Neutrophil (primary cell): ENCODE data around the gene PTPN4.

Source experiments
- H3K27ac ChIP-seq: fragments of 200-600 bp; sonication (generic); 2 replicates; pipeline ENCODE4 v1.5.1; 2016; ENCODE audit warnings: mild to moderate bottlenecking, moderate library complexity
- H3K27me3 ChIP-seq: fragments of 200-600 bp; sonication (generic); 2 replicates; pipeline ENCODE4 v1.6.0; 2016; ENCODE audit warnings: mild to moderate bottlenecking
- H3K36me3 ChIP-seq: fragments of 200-600 bp; sonication (generic); 2 replicates; pipeline ENCODE4 v1.5.1; 2017
- H3K4me1 ChIP-seq, 2 experiments: fragments of 200-600 bp in 1 of 2; sonication (generic) in 1 of 2; 1 replicate in 1 of 2; 2 replicates in 1 of 2; pipeline versions ENCODE4 v1.5.1 to v1.6.1; 2013 to 2016; ENCODE audit warnings: low read depth in 1 of 2, low read length in 1 of 2, mild to moderate bottlenecking in 1 of 2, moderate library complexity in 1 of 2; ENCODE audit not compliant: control insufficient read depth in 1 of 2, insufficient read depth in 1 of 2
- H3K4me3 ChIP-seq, 2 experiments: fragments of 200-600 bp in 1 of 2; sonication (generic) in 1 of 2; 1 replicate in 1 of 2; 2 replicates in 1 of 2; pipeline ENCODE4 v1.5.1; 2013 to 2016; ENCODE audit warnings: low read depth in 1 of 2, low read length in 1 of 2, mild to moderate bottlenecking in 1 of 2, moderate library complexity in 1 of 2
- H3K9me3 ChIP-seq: fragments of 200-600 bp; sonication (generic); 2 replicates; pipeline ENCODE4 v1.5.1; 2016
- TF ChIP-seq, protein P1 (sequence below): fragments of 200-600 bp; sonication (generic); IDR thresholded peaks from 2 replicates; pipeline ENCODE4 v1.5.1; 2016; ENCODE audit warnings: antibody characterized with exemption

The PTPN4 gene

GRCh38 chr2:119937680-119938079 is 178.0 kb downstream of the PTPN4 start:
- H3K9me3 ChIP-seq: no peaks in the 10 kb centered on the region
- no peak overlapping the region for H3K27ac ChIP-seq
- H3K4me1 ChIP-seq: no peaks in the 10 kb centered on the region
- H3K36me3 ChIP-seq: peaks cover 3% of the 10 kb centered on the region
- TF ChIP-seq, protein P1, sequence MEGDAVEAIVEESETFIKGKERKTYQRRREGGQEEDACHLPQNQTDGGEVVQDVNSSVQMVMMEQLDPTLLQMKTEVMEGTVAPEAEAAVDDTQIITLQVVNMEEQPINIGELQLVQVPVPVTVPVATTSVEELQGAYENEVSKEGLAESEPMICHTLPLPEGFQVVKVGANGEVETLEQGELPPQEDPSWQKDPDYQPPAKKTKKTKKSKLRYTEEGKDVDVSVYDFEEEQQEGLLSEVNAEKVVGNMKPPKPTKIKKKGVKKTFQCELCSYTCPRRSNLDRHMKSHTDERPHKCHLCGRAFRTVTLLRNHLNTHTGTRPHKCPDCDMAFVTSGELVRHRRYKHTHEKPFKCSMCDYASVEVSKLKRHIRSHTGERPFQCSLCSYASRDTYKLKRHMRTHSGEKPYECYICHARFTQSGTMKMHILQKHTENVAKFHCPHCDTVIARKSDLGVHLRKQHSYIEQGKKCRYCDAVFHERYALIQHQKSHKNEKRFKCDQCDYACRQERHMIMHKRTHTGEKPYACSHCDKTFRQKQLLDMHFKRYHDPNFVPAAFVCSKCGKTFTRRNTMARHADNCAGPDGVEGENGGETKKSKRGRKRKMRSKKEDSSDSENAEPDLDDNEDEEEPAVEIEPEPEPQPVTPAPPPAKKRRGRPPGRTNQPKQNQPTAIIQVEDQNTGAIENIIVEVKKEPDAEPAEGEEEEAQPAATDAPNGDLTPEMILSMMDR: no peak
- H3K4me3 ChIP-seq: no peak overlapping the region
- H3K27me3 ChIP-seq: no peaks in the 10 kb centered on the region

DNA sequence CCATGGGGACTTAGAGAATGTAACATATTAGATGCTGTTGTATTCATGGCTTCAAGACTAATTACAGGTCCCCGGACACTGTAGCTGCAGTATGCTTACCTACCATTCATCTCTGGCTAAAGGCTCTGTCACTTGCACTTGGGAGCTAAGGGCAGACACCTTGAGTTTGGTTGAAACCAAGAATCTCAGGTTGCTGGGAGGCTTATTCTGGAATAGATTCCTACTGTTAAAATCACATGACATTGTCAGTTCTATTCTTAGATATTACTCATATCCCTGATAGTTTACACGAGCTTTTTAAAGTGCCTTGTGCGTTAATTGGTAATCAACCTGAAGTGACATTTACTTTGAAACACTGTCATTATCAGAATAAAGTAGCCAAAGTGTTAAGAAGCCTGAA is 180.2 kb downstream of the PTPN4 start:
- no peak overlapping the region for H3K4me3 ChIP-seq
- H3K36me3 ChIP-seq: no peaks in the 10 kb centered on the region
- no peaks in the 10 kb centered on the region for H3K27me3 ChIP-seq
- TF ChIP-seq, protein P1: no peak
- H3K4me1 ChIP-seq: no peaks in the 10 kb centered on the region
- no peak overlapping the region for H3K27ac ChIP-seq
- no peaks in the 10 kb centered on the region for H3K9me3 ChIP-seq

- Histone ChIP-seq H3K36me3 (no peaks in the 10 kb centered on the region), H3K4me3 (no peak overlapping the region), H3K4me1 (no peaks in the 10 kb centered on the region), H3K27ac (no peak overlapping the region), H3K27me3 (no peaks in the 10 kb centered on the region), H3K9me3 (no peaks in the 10 kb centered on the region)
- TF ChIP-seq, protein P1: no peak
Measured at GRCh38 chr2:119940856-119941255, 181.1 kb downstream of the PTPN4 start.

GRCh38 chr2:119941388-119941787 is 181.7 kb downstream of the PTPN4 start:
- Histone ChIP-seq H3K36me3 (no peaks in the 10 kb centered on the region), H3K4me1 (no peaks in the 10 kb centered on the region), H3K9me3 (no peaks in the 10 kb centered on the region), H3K27ac (no peak overlapping the region), H3K4me3 (no peak overlapping the region), H3K27me3 (no peaks in the 10 kb centered on the region)
- TF ChIP-seq, protein P1: no peak

GRCh38 chr2:119941981-119942513 is 182.3 kb downstream of the PTPN4 start:
- Histone ChIP-seq H3K9me3 (no peaks in the 10 kb centered on the region), H3K27me3 (no peaks in the 10 kb centered on the region), H3K4me1 (no peaks in the 10 kb centered on the region), H3K27ac (no peak overlapping the region), H3K36me3 (no peaks in the 10 kb centered on the region), H3K4me3 (no peak overlapping the region)
- TF ChIP-seq, protein P1: no peak

DNA sequence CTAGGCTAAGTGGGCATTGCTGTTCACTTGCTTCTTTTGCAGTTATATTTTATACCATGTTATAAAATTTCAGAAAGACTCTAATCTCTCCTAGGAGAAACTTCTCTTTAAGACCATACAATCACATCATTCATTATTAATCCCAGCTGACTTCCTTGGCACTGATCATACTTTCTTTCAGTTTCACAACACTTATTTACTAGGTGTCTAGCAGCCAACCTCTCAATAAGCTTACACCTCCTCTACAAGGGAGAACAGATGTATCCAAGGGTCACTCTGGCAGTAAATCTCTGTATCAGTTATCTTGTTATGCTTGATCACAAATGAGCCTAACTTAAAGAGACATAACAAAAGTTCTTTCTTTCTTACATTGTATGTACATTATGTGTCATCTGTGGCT is 183.3 kb downstream of the PTPN4 start:
- no peaks in the 10 kb centered on the region for H3K27me3 ChIP-seq
- no peak overlapping the region for H3K27ac ChIP-seq
- H3K4me1 ChIP-seq: no peaks in the 10 kb centered on the region
- no peaks in the 10 kb centered on the region for H3K36me3 ChIP-seq
- no peaks in the 10 kb centered on the region for H3K9me3 ChIP-seq
- H3K4me3 ChIP-seq: no peak overlapping the region
- TF ChIP-seq, protein P1: no peak
